ENCODE results near the gene SLC39A3.

Gene SLC39A3

DNA sequence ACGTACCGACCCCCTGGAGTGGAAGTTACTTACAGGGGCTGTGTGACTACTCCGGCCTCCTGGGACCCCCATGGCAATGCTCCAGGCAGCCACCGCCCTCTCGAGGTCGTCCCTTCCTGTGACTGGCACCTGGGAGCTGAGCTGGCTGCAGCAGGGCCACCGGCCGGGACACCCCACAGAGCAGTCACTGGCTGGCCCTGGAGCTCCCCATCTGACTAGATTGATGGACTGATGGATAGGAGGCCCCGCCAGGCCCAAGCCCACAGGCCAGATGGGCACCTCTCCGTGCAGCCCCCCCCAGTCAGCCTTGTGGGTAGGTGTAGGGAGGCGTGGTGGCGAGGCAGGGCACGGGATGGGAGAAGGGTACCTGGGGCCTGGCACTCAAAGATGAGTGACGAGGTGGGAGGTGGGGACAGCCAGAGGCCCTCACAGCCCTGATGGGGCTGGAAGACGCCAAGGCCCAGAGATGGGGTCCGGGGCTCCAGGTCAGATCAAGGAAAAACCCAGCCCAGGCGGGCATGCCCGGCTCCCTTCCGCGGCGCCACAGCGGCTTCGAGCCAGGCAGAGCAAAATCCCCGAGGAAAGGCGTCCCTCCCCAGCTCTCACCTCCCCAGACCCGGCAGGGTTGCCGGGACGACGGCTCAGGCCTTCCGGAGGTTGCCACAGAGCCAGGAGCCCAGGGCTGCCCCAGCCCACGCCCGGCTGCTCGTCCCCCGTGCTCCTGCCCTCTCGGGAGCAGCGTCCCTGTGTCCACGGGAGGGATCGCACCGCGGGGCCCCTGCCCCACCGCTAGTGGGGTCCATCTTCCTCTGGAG lies 8.4 kb downstream of the SLC39A3 start:
- TF ChIP-seq YY1 (IDR thresholded peaks at IDR 0.05; ENCODE audit: insufficient read depth, insufficient read length) (no peak), SUZ12 (IDR thresholded peaks at IDR 0.05; ENCODE audit: extremely low read depth, insufficient read depth, insufficient read length) (no peak), ZNF274 (IDR thresholded peaks at IDR 0.05; ENCODE audit: low read depth, low read length) (no peak)
- H3K4me3 ChIP-seq (ENCODE audit: insufficient read length, low read depth): no peak overlapping the region
- no peaks in the 10 kb centered on the region for H3K9me3 ChIP-seq (ENCODE audit: insufficient read depth, low read length)
- H3K36me3 ChIP-seq (ENCODE audit: insufficient read depth, insufficient read length, low read length): peaks cover 51% of the 10 kb centered on the region
- no peak for DNase-seq (ENCODE audit: low read depth, low spot score)
- H3K27me3 ChIP-seq (ENCODE audit: insufficient read depth, insufficient read length): peaks cover 6% of the 10 kb centered on the region
- peaks cover 19% of the 10 kb centered on the region for H3K4me1 ChIP-seq (ENCODE audit: insufficient read depth, insufficient read length)
- H3K9ac ChIP-seq (ENCODE audit: insufficient read length, low read depth): no peak overlapping the region

DNA sequence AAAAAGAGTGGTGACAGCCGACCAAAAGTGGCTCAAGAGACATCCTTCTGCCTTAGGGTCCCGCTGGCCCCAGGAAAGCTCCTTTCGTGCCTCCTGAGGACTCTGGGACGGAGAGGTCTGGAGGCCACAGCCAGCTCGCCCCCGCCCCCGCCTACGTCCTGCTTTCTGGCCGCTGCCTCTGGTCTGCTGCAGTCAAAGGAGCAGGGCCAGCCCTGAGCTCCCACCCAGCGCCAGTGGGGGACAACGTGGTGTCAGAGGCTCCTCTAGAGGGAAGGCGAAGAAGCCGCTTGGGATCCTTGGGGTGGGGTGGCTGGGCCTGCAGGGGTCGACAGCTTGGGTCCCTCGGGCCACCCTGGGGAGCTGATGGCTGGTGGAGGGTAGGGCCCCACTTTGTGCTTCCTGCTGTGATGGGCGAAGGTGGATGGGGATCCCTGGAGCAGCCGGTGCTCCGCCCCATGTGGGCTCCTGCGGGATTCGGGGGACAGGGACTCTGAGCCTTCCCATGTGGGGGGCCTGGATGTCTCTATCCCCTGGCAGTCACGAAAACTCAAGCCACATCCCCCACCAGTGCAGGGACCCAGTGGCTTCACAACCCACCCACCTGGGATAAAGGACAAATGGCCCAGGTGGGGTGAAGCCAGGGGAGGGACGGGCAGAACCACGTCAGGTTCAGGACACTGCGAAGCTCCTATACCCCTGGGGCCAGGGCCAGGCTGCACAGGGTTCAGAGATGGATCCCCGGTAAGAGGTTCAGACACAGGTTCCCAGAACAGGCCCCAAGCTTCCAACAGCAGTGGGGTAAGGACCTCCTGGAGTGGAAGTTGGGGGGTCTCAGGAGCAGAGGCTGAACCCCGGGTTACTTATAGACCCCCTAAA lies 9.6 kb downstream of the SLC39A3 start:
- Histone ChIP-seq H3K9ac (ENCODE audit: insufficient read length, low read depth) (peak overlapping the region; percentile 32), H3K27me3 (ENCODE audit: insufficient read depth, insufficient read length) (peaks cover 6% of the 10 kb centered on the region), H3K4me1 (ENCODE audit: insufficient read depth, insufficient read length) (peaks cover 18% of the 10 kb centered on the region), H3K9me3 (ENCODE audit: insufficient read depth, low read length) (no peaks in the 10 kb centered on the region), H3K4me3 (ENCODE audit: insufficient read length, low read depth) (no peak overlapping the region), H3K36me3 (ENCODE audit: insufficient read depth, insufficient read length, low read length) (peaks cover 39% of the 10 kb centered on the region)
- DNase-seq (ENCODE audit: low read depth, low spot score): no peak
- TF ChIP-seq ZNF274 (IDR thresholded peaks at IDR 0.05; ENCODE audit: low read depth, low read length) (no peak), YY1 (IDR thresholded peaks at IDR 0.05; ENCODE audit: insufficient read depth, insufficient read length) (no peak), SUZ12 (IDR thresholded peaks at IDR 0.05; ENCODE audit: extremely low read depth, insufficient read depth, insufficient read length) (no peak)

DNA sequence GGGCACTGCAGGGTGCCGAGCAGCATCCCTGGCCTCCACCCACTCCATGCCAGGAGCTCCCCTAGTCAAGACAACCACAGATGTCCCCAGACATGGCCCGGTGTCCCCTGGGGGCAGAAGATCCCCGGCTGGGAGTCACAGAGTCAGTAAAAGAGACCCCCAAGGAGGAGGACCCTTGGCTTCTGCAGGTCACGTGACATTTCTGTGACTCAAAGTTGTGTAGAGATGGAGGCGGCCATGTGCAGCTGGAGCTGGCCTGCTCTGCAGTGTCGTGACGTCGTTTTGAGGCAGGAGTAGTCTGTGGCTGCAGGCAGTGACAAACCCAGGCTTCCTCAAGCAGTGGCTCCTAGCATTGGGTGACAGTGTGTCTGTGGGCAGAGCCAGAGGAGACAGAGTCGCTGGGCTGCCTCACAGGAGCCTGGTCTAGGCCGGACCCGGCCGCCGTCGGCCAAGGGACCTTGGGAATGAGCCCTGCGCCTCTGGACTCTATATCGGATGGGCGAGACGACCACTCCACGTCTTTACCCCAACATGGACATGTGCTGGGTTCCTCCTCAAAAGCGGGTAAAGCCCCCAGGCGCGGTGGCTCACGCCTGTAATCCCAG lies 10.9 kb downstream of the SLC39A3 start:
- TF ChIP-seq YY1 (IDR thresholded peaks at IDR 0.05; ENCODE audit: insufficient read depth, insufficient read length) (no peak), ZNF274 (IDR thresholded peaks at IDR 0.05; ENCODE audit: low read depth, low read length) (no peak), SUZ12 (IDR thresholded peaks at IDR 0.05; ENCODE audit: extremely low read depth, insufficient read depth, insufficient read length) (no peak)
- Histone ChIP-seq H3K27me3 (ENCODE audit: insufficient read depth, insufficient read length) (peaks cover 6% of the 10 kb centered on the region), H3K4me3 (ENCODE audit: insufficient read length, low read depth) (no peak overlapping the region), H3K36me3 (ENCODE audit: insufficient read depth, insufficient read length, low read length) (peaks cover 27% of the 10 kb centered on the region), H3K9ac (ENCODE audit: insufficient read length, low read depth) (peak overlapping the region; percentile 52), H3K9me3 (ENCODE audit: insufficient read depth, low read length) (no peaks in the 10 kb centered on the region), H3K4me1 (ENCODE audit: insufficient read depth, insufficient read length) (peaks cover 18% of the 10 kb centered on the region)
- no peak for DNase-seq (ENCODE audit: low read depth, low spot score)

DNA sequence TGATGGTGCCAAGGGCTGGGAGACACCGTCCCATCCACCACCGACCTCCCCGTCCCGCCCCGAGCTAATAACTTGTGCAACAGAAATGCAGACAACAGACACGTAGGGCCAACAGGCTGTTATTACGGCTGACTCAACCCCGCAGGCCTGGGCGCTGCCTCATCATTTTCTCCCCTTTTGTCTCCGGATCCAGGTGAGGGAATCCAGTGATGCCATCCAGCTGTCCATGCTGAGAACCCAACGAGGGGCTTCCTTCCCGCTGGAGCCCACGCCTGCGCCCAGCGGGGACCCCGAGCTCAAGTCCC lies 12.2 kb downstream of the SLC39A3 start:
- no peaks in the 10 kb centered on the region for H3K9me3 ChIP-seq (ENCODE audit: insufficient read depth, low read length)
- no peak for DNase-seq (ENCODE audit: low read depth, low spot score)
- no peak overlapping the region for H3K9ac ChIP-seq (ENCODE audit: insufficient read length, low read depth)
- peaks cover 17% of the 10 kb centered on the region for H3K36me3 ChIP-seq (ENCODE audit: insufficient read depth, insufficient read length, low read length)
- TF ChIP-seq YY1 (IDR thresholded peaks at IDR 0.05; ENCODE audit: insufficient read depth, insufficient read length): no peak
- TF ChIP-seq SUZ12 (IDR thresholded peaks at IDR 0.05; ENCODE audit: extremely low read depth, insufficient read depth, insufficient read length): no peak
- TF ChIP-seq ZNF274 (IDR thresholded peaks at IDR 0.05; ENCODE audit: low read depth, low read length): no peak
- no peak overlapping the region for H3K4me3 ChIP-seq (ENCODE audit: insufficient read length, low read depth)
- peaks cover 6% of the 10 kb centered on the region for H3K27me3 ChIP-seq (ENCODE audit: insufficient read depth, insufficient read length)
- H3K4me1 ChIP-seq (ENCODE audit: insufficient read depth, insufficient read length): peaks cover 30% of the 10 kb centered on the region

DNA sequence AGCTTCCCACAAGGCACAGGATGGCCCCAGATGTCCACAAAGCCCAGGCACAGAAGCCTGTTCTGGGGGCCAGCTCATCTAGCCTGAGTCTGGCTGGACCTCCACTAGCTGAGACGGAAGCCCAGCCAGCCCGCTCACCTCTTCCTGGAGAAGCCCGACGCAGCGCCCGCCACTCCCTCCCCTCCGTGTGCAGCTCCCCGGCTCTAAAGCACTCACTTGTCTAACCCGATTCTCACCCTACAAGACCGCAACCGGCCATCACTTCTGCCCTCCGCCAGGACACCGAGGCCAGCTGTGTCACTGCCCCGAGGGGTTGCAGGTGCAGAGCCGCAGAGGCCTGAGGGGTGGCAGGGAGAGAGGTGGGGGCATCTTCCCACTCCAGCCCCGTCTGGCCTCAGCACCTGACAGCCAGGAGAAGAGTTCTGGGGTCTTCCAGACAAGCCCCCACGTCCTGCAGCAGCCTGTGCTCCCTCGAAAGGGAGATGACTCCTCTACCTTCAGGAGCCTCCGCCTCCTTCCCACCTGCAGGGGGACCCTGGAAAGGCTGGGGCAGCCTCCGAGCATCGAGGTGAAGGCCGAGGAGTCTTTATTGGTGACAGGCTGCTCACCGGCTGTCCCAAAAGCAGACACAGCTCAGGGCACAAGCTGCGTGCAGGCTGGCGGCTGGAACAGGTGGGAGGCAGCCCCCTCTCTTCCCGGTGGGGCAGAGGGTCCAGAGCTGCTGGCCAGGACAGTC lies 12.7 kb downstream of the SLC39A3 start:
- Histone ChIP-seq H3K9me3 (ENCODE audit: insufficient read depth, low read length) (no peaks in the 10 kb centered on the region), H3K36me3 (ENCODE audit: insufficient read depth, insufficient read length, low read length) (peaks cover 12% of the 10 kb centered on the region), H3K27me3 (ENCODE audit: insufficient read depth, insufficient read length) (peaks cover 6% of the 10 kb centered on the region), H3K9ac (ENCODE audit: insufficient read length, low read depth) (peak overlapping the region; percentile 61), H3K4me1 (ENCODE audit: insufficient read depth, insufficient read length) (peaks cover 33% of the 10 kb centered on the region), H3K4me3 (ENCODE audit: insufficient read length, low read depth) (no peak overlapping the region)
- no peak for TF ChIP-seq YY1 (IDR thresholded peaks at IDR 0.05; ENCODE audit: insufficient read depth, insufficient read length)
- no peak for TF ChIP-seq ZNF274 (IDR thresholded peaks at IDR 0.05; ENCODE audit: low read depth, low read length)
- TF ChIP-seq SUZ12 (IDR thresholded peaks at IDR 0.05; ENCODE audit: extremely low read depth, insufficient read depth, insufficient read length): no peak
- no peak for DNase-seq (ENCODE audit: low read depth, low spot score)

DNA sequence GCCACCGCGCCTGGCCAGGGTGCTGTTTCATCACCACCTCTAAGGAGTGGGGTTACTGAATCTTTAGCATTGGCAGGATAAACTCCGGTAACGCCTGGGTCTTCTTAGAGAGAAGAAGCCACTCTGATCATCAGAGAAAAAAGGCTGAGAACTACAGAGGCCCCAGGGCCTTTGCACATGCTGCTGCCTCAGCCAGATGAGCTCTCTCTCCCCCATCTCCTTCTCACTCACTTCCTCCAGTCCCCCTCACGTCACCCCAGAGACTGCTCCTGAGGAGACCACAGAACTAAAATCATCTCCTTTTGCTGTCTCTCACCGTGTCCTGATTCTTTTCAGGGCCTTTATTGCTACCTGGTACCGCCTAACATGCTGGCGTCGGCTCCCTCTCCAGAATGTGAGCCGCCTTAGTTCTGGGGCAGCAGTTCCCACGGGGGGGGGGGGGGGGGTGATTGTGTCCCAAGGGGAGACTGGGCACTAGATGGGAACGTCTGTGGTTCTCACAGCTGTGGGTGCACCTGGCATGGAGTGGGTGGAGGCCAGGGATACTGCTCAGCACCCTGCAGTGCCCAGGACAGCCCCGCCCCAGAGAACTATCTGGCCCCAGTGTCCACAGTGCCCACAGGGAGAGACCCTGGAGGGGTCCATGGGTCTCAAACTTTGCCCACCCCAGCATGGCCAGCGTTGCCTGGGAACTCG lies 13.5 kb downstream of the SLC39A3 start:
- H3K36me3 ChIP-seq (ENCODE audit: insufficient read depth, insufficient read length, low read length): peaks cover 4% of the 10 kb centered on the region
- DNase-seq (ENCODE audit: low read depth, low spot score): no peak
- peak overlapping the region; percentile 61 for H3K9ac ChIP-seq (ENCODE audit: insufficient read length, low read depth)
- TF ChIP-seq YY1 (IDR thresholded peaks at IDR 0.05; ENCODE audit: insufficient read depth, insufficient read length) (no peak), ZNF274 (IDR thresholded peaks at IDR 0.05; ENCODE audit: low read depth, low read length) (no peak), SUZ12 (IDR thresholded peaks at IDR 0.05; ENCODE audit: extremely low read depth, insufficient read depth, insufficient read length) (no peak)
- H3K9me3 ChIP-seq (ENCODE audit: insufficient read depth, low read length): no peaks in the 10 kb centered on the region
- H3K27me3 ChIP-seq (ENCODE audit: insufficient read depth, insufficient read length): peaks cover 6% of the 10 kb centered on the region
- no peak overlapping the region for H3K4me3 ChIP-seq (ENCODE audit: insufficient read length, low read depth)
- peaks cover 34% of the 10 kb centered on the region for H3K4me1 ChIP-seq (ENCODE audit: insufficient read depth, insufficient read length)

All from NT2/D1 (cell line).